ENCODE data around the gene ACOXL. TPM values are rescaled to one million over a fixed set of nuclear protein-coding genes. Genes with fewer than 3 reads are reported as not detected.

ACOXL gene
- total and polyA plus RNA-seq, 2 of the 8 experiments (the other 6 are each of a cell fraction or from before 2014, with no cell fraction given) = 11.4 to 20.6 TPM

DNA sequence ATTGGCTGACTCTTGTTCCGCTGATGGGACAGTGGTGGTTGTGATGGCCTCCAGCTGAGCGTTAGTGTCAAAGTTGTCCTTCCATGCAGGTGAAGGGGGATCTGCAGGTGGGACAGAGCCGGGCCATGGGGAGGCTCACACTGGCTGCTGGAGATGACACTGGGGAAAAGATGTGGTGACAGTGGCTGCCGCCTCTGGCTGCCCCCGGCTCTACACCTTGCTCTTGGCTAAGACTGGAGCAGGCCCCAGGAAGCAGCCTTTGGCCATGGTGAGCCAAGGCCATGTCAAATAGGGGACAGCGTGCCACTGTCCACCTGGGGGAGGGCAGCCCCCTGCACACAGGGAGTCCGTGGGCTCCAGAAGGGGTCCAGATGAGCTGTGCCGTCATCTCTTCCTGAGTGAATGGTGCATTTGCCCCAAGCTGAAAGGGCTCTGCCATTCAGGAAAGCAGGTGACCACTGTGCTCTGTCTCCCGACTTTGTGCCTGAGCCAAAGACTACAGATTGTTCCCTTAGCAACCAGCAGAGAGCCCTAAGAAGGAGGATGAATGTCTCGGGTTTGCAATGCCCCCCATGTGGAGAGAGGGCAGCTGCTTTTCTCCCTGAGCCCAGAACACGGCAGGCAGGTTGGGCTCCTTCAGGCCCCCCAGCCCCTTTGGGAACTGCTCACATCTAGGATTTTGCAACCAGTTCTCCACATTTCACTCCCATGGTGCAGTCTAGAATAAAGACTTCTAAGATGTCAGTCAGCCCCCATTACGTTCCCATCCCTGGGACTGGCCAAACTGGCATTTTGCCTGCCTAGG, 309.2 kb downstream of the ACOXL start:
- Histone ChIP-seq H3K27me3 (replicated peaks in 1 of 4; ENCODE audit: control insufficient read depth in 3 of 4, extremely low read depth in 1 of 4, insufficient read depth in 3 of 4, low read length in 3 of 4) (peaks cover 0 to under 1% (median 0%) of the 10 kb centered on the region in 4 experiments; a peak in 1 of 7 replicates), H2BK5ac (ENCODE audit: low read depth, low read length) (no peak overlapping the region), H4K5ac (ENCODE audit: insufficient read length, low read depth, low read length) (no peak overlapping the region), H4K20me1 (replicated peaks in 1 of 2; ENCODE audit: control insufficient read depth in 1 of 2, insufficient read depth in 2 of 2, low read length in 2 of 2) (no peaks in the 10 kb centered on the region), H3K4me2 (ENCODE audit: insufficient read depth in 1 of 2, low read depth in 2 of 2, low read length in 2 of 2) (no peak overlapping the region), H4K8ac (ENCODE audit: extremely low read depth, insufficient read depth, low read length) (peak overlapping the region; percentile 7; the same call in 1 of the 2 replicates), H3K9me3 (ENCODE audit: insufficient read depth in 2 of 2, low read depth in 1 of 2, low read length in 1 of 2) (no peaks in the 10 kb centered on the region), H2BK15ac (ENCODE audit: low read length) (no peak overlapping the region), H3K23ac (ENCODE audit: insufficient read length) (no peak overlapping the region), H3K27ac (ENCODE audit: low read depth, low read length) (no peak overlapping the region), H4K91ac (replicated peaks; ENCODE audit: insufficient read length, low read length) (no peak overlapping the region), H3K36me3 (ENCODE audit: control insufficient read depth in 2 of 4, insufficient read depth in 4 of 4, low read length in 3 of 4) (no peaks in the 10 kb centered on the region; a peak in 1 of 8 replicates), H2BK120ac (replicated peaks; ENCODE audit: low read depth, low read length) (no peak overlapping the region), H3K9ac (replicated peaks in 1 of 4; ENCODE audit: extremely low read depth in 1 of 4, low read depth in 3 of 4, low read length in 3 of 4) (no peak overlapping the region), H3K18ac (ENCODE audit: extremely low read depth, low read length) (no peak overlapping the region), H2BK20ac (ENCODE audit: low read length) (no peak overlapping the region), H3K14ac (ENCODE audit: insufficient read length) (no peak overlapping the region), H3K4me3 (ENCODE audit: extremely low read depth in 1 of 4, insufficient read depth in 2 of 4, low read depth in 3 of 4, low read length in 4 of 4) (no peak overlapping the region), H3K56ac (replicated peaks; ENCODE audit: insufficient read length, low read depth, low read length) (no peak overlapping the region), H2AFZ (ENCODE audit: low read length) (no peak overlapping the region), H3K4ac (replicated peaks; ENCODE audit: insufficient read length, low read depth, low read length) (no peak overlapping the region), H3K79me1 (ENCODE audit: low read depth, low read length) (no peaks in the 10 kb centered on the region), H3K4me1 (replicated peaks in 1 of 4; ENCODE audit: control insufficient read depth in 3 of 4, insufficient read depth in 4 of 4, low read length in 3 of 4) (no peaks in the 10 kb centered on the region; a peak in 1 of 7 replicates), H2BK12ac (ENCODE audit: low read depth, low read length) (no peak overlapping the region), H3K23me2 (ENCODE audit: low read depth, low read length) (no peaks in the 10 kb centered on the region), H3K79me2 (ENCODE audit: control insufficient read depth in 1 of 2, insufficient read depth in 2 of 2, low read length in 2 of 2) (no peaks in the 10 kb centered on the region), H2AK5ac (ENCODE audit: low read depth, low read length) (no peak overlapping the region)
- CTCF ChIA-PET (ENCODE audit: partially characterized antibody) = interaction anchor here (0.6 to 1.3 kb wide), 3 partner anchors 12 to 131 kb away, joined by 3 read pairs; no protein-coding TSS in a partner anchor
- peak in 1 of 2 experiments; percentile 38 for DNase-seq (ENCODE audit: low read depth in 1 of 2, low spot score in 2 of 2)
- POLR2A ChIA-PET (ENCODE audit: partially characterized antibody) = no interaction called here
- no peak for FAIRE-seq
- WGBS, 2 experiments (ENCODE audit: extremely low coverage in 1 of 2, insufficient coverage in 1 of 2, insufficient read length in 1 of 2, insufficient replicate concordance in 2 of 2, low coverage in 1 of 2, low lambda C conversion rate in 2 of 2, missing lambda C conversion rate in 1 of 2) = 88% methylated on average over 10 of the region's 12 CpGs; no CpG with 5 or more reads in 1 of the 2 experiments
- TF ChIP-seq SP4 (IDR thresholded peaks at IDR 0.05; ENCODE audit: low read length) = no peak
- no peak for TF ChIP-seq SIRT6 (IDR thresholded peaks at IDR 0.05; ENCODE audit: low read length)
- no peak for TF ChIP-seq TAF1 (IDR thresholded peaks at IDR 0.05; ENCODE audit: low read depth, low read length)
- no peak for TF ChIP-seq KDM1A (IDR thresholded peaks at IDR 0.05; ENCODE audit: borderline replicate concordance, low read length)
- TF ChIP-seq TAF7 (optimal IDR thresholded peaks at IDR 0.05; ENCODE audit: borderline replicate concordance, low read depth, low read length) = no peak
- no peak for TF ChIP-seq TEAD4 (IDR thresholded peaks at IDR 0.05; ENCODE audit: low read depth, low read length)
- TF ChIP-seq FOSL1 (IDR thresholded peaks at IDR 0.05; ENCODE audit: insufficient read depth, low read depth, low read length) = no peak
